ENCODE measurements around the gene ACSL6.

Gene ACSL6

GRCh38 chr5:132044207-132044606 is 32.7 kb upstream of the ACSL6 start:
- DNase-seq: no peak

DNA sequence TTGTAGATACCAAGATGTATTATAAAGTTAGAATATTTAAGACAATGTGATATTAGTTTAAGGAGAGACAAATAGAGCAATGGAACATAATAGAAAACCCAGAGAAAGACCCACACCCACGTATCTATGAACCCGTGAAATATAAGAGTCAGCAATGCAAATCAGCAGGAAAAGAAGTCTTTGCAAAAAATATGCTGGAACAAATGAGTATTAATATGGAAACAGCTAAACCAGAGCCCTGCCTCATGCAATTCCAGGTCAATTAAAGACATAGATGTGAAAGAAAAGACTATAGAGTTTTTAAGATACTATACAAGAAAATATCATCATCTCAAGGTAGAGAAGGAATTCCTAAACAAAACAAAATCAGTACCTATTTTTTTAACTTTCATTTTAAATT is 25.9 kb upstream of the ACSL6 start:
- DNase-seq: no peak

- no peak for DNase-seq
These were observed 21.7 kb upstream of the ACSL6 start for GRCh38 chr5:132033122-132033521.

GRCh38 chr5:132032196-132032595 is 20.7 kb upstream of the ACSL6 start:
- DNase-seq: no peak

DNA sequence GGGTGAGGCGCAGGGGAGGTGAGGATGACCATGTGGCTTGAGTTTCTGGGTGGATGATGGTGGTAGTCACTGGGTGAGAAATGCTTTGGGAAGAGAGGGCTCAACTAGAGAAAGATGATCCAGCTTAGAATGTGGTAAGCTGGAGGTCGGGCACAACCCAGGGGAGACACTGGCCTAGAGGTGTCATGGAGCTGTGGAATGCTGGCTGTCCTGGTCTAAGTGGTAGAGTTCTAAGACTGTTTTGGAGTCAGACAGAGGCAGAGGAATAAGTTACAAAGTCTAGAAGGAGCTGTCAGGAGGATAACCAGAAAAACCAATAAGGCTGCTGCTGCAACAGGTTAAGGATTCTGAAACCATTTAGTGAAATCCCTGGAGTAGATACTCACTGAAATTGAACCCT is 19.2 kb upstream of the ACSL6 start:
- DNase-seq: no peak

- DNase-seq: no peak
These were observed 18.3 kb upstream of the ACSL6 start for GRCh38 chr5:132029609-132030330.

DNA sequence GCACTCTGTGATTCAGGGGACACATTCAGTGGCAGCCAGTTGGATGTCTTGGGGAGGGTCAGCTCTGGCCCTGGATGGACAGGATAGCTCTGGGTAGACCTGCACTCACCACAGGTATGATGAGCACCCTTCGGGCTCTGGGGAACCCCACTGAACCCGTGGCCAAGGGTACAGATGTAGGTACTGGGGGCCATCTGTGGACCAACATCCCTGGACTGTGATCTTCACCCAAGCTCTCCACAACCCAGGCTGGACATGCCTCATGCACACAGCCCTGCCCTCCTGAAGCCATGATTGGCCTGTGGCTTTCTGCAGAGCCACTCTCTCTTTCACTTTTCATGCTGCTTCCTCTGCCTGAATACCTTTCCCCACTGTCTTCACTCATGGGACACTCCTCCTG is 15.6 kb upstream of the ACSL6 start:
- DNase-seq: no peak

GRCh38 chr5:132026516-132027008 is 15.1 kb upstream of the ACSL6 start:
- peak; percentile 50 for DNase-seq

GRCh38 chr5:132025403-132025971 is 14.0 kb upstream of the ACSL6 start:
- DNase-seq: no peak

- DNase-seq: no peak
These were observed 13.4 kb upstream of the ACSL6 start for GRCh38 chr5:132024789-132025402.

DNA sequence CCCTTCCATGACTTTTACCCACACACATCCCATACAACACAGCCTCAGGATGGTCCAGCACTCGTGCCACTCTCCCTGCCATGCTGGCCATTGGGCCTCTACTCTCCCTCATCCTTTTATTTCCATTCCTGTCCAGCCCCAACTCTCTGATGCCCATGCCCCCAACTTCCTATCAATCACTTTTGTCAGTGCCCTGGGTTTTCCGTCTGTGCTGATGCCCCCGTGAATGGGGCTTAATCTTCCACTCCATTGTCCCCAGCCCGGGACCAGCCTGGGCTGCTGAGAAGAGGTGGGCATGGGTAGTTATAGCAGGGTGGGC is 12.6 kb upstream of the ACSL6 start:
- no peak for DNase-seq

- DNase-seq: no peak
These were observed 12.0 kb upstream of the ACSL6 start for GRCh38 chr5:132023258-132024116.

DNA sequence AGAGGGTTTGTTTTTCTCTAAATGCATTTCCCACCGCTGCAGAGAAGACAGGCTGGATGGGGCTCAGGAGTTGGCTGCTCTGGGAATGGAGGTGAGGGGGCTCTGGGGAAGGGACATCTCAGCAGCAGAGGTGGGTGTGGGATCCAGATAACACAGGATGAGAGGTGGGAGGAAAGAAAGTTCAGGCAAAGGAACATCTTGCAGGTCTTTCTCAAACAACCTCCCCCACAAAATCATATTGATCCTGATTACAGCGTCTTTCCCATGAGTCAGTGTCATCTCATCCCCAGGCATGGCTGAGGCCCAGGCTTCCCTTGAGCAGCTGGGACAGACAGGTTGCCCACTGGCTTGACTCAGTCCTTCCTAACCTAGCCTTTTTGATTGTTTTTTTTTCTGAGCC is 11.3 kb upstream of the ACSL6 start:
- no peak for DNase-seq

- no peak for DNase-seq
These were observed 10.2 kb upstream of the ACSL6 start for GRCh38 chr5:132021654-132022053.

DNA sequence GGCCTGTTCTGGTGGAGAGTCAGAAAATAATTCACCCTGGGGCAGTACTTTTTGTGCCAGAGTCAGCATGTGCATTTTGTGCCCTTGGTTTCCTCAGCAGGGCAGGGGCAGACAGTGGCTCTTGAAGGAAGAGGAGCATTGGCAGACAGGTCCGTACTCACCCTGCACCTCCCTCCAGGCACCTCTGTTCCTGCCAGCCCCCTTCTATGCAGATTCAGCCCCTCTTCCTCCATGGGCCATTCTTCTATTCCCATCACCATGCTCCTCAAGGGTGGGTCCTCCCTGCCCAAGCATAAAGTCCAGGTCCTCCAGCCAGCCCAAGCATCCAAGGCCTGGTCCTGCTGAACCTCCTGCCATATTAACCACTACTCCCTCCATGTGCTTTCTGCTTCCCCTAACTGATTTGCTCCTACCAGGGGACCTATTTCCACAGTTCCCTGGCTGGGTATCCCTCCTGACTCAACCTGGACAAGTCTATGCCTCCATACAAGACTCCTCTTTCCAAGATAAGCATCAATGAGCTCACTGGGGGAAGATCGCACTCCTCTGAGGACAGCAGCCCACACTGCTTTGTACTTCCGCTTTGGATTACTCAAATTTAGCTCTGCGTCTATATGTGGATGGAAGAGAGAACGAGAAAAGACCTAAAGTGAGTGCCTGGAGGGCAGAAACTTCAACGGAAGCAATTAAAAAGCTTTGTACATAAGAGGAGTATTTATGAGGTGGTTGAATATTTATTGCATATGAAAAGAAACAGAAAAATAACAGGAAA is 9.3 kb upstream of the ACSL6 start:
- no peak for DNase-seq

DNA sequence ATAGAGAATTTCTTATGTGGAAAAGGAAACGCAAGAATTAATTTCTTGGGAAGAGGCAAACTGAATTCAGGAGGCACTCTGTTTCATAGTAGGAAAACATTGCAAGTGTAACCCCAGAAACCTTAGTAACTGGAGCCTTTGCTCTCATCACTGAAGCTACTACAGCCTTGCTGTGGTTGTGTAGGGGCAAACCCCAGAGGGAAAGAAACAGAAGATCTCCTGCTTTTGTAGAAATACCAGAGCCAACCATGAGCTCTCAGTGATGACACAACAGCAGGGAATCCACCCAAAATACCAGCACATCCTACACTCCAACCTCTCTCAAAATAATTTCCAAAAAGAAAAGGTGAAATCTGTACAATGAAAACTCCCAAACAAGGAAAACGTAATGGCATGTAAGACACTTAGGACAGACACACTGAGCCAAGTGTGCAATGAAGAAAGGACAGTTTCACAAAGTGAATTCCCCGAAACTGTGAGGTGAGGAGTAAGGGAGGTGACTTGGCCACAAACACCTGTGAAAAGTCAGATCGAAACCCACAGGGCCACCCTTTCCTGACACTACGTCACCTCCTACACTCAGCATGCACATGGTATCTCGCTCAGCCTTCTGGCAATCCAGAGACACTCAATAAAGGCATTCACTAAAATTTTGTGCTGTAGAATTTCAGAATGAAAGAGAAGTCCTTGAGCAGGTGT is 8.5 kb upstream of the ACSL6 start:
- DNase-seq: peak; percentile 67

GRCh38 chr5:132019337-132019736 is 7.9 kb upstream of the ACSL6 start:
- DNase-seq: no peak

GRCh38 chr5:132017738-132018625 is 6.5 kb upstream of the ACSL6 start:
- DNase-seq: no peak

DNA sequence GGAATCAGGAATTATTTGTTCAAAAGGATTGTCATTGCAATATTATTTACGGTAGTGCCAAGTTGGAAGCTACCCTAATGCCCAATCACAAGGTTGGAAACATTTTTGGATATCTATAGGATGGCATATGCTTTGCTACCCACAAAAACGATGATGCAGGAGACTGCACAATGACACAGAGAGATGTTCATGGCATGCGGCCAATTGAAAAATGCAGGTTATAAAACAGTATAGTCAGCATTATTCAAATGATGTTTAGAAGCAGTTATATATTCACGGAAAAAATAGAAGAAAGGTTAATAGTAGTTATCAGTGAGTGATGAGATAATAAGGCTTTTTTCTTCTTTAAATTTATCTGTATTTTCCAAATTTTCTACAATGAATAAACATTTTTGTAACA is 5.9 kb upstream of the ACSL6 start:
- DNase-seq: peak; percentile 20

DNA sequence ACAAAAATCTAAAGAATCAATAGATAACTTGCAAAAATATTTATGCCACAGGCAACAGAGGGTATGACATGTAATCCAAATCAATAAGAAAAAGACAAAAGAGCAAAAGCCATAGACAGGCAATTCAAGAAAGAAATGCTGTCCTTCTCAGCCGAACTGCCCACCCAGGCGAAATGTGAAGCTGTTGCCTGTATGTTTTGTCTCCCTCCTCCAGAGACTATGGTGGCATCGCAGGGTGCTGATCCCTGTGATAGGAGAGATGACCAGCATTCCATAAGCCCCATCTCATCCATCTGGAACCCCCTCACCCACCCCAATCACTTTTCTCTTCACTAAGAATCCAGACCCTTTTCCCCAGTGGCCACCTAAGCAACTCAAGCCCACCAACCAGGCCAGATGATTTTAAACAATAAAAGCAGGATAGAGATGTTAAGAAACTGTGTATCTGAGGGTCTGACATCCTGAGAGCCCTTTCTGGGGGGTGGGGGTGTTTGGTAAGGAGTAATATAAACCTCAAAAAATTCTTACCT is 5.3 kb upstream of the ACSL6 start:
- DNase-seq: no peak

GRCh38 chr5:132013711-132014110 is 2.3 kb upstream of the ACSL6 start:
- DNase-seq: no peak

Measured in CD4-positive, alpha-beta T cell treated with Interleukin-6 for 4 hours (primary cell).